Frontal cortex (tissue), 4 donors: ENCODE results near the gene RHBDD2. TPM values are rescaled to one million over a fixed set of nuclear protein-coding genes. Genes with fewer than 3 reads are reported as not detected.

Source experiments
- DNase-seq, 2 donors: peaks; one replicate each; pipeline ENCODE4 v3.0.0; 2012; ENCODE audit warnings: low spot score in 2 of 2
- FAIRE-seq: peaks from 2 replicates; lab custom pipeline; 2012; peaks lifted over from hg19 to GRCh38; lab: Jason Lieb, UNC
- total RNA-seq: library from RNA; depleted of rRNA; stranded (reverse); fragments of >200 nt; gene quantifications from one replicate; pipeline ENCODE4 v1.2.3, GENCODE V29; 2014
- donor health status: control.
- donor health status: control.
- donor health status: control.

The RHBDD2 gene
- total RNA-seq, 1 donor from 2014 or later, result 34.2 TPM

- peak; percentile 98 to 99 for DNase-seq
- no peak for FAIRE-seq
Measured at GRCh38 chr7:75914655-75915415, 36.0 kb downstream of the RHBDD2 start, which contains the start of gene POR. TSS of gene POR (plus strand) at chr7:75915155. CDS start at chr7:75954002, 38,847 bp downstream.

GRCh38 chr7:75915416-75916156 is 36.8 kb downstream of the RHBDD2 start:
- FAIRE-seq, result no peak

GRCh38 chr7:75916259-75916658 is 37.4 kb downstream of the RHBDD2 start:
- DNase-seq, result no peak
- no peak for FAIRE-seq

More at GRCh38 chr7:75915416-75916156, 36.8 kb downstream of the RHBDD2 start:
- no peak for DNase-seq

- no peak for DNase-seq
- no peak for FAIRE-seq
Measured at GRCh38 chr7:75916685-75917634, 38.1 kb downstream of the RHBDD2 start.

GRCh38 chr7:75920431-75921161 is 41.8 kb downstream of the RHBDD2 start:
- no peak for FAIRE-seq
- DNase-seq, result no peak

GRCh38 chr7:75921479-75921878 is 42.6 kb downstream of the RHBDD2 start:
- DNase-seq (no peak), FAIRE-seq (no peak)

GRCh38 chr7:75922966-75923603 is 44.3 kb downstream of the RHBDD2 start:
- no peak for FAIRE-seq
- no peak for DNase-seq

- DNase-seq (no peak), FAIRE-seq (no peak)
Measured at GRCh38 chr7:75924256-75924655, 45.4 kb downstream of the RHBDD2 start.

- FAIRE-seq (no peak), DNase-seq (no peak)
Measured at GRCh38 chr7:75924889-75925288, 46.1 kb downstream of the RHBDD2 start.

GRCh38 chr7:75925717-75926435 is 47.0 kb downstream of the RHBDD2 start:
- DNase-seq, result no peak
- FAIRE-seq, result no peak

- DNase-seq (no peak), FAIRE-seq (no peak)
Measured at GRCh38 chr7:75928568-75928914, 49.7 kb downstream of the RHBDD2 start.

- DNase-seq (no peak), FAIRE-seq (no peak)
Measured at GRCh38 chr7:75931680-75932079, 52.8 kb downstream of the RHBDD2 start.

- FAIRE-seq (no peak), DNase-seq (peak; percentile 44 to 52)
Measured at GRCh38 chr7:75937958-75938786, 59.3 kb downstream of the RHBDD2 start.

Other genes with a start within 250 kb of the RHBDD2 start
- 13.5 TPM for gene HIP1, start 140.1 kb upstream of the RHBDD2 start, total RNA-seq
- gene CCL26, start 106.8 kb upstream of the RHBDD2 start, total RNA-seq, result not detected
- not detected for gene CCL24, start 65.2 kb upstream of the RHBDD2 start, total RNA-seq
- 67.3 TPM for gene POR, start 36.1 kb downstream of the RHBDD2 start, total RNA-seq
- 26.1 TPM for gene TMEM120A, start 115.6 kb downstream of the RHBDD2 start, total RNA-seq
- 16.3 TPM for gene STYXL1, start 169.0 kb downstream of the RHBDD2 start, total RNA-seq
- 34.6 TPM for gene MDH2, start 169.1 kb downstream of the RHBDD2 start, total RNA-seq